NCI-H226 (cell line): ENCODE data around the gene ZNF778.
"Not testable (repeated sequence)": the region's sequence is repeated elsewhere in the genome, so short reads cannot be mapped to it uniquely, and the experiment has no call there.

ENCODE experiments used
- DNase-seq: peaks from one replicate; pipeline ENCODE4 v3.0.0-alpha.2; 2015

Gene ZNF778

DNA sequence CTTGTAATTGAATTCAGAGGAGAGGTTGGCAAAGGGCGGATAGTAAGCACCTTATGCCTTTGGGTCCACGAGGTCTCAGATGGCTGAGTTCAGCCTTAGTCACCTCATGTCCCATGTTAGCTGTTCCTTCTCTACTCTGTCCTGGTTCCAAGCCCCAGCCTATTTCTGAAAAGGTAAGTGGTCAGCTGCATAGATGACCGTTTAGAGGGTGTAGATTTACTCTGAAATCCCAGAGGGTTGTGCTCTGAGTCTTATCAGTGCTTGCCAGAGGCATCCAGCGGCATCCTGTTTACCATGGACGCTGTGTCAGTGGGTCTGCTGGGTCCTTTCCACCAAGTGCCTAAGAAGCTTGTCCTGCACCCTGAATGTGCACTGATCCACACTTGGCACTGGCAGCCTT is 1.9 kb downstream of the ZNF778 start:
- DNase-seq, result no peak

GRCh38 chr16:89221604-89222003 is 4.1 kb downstream of the ZNF778 start:
- DNase-seq, result no peak

DNA sequence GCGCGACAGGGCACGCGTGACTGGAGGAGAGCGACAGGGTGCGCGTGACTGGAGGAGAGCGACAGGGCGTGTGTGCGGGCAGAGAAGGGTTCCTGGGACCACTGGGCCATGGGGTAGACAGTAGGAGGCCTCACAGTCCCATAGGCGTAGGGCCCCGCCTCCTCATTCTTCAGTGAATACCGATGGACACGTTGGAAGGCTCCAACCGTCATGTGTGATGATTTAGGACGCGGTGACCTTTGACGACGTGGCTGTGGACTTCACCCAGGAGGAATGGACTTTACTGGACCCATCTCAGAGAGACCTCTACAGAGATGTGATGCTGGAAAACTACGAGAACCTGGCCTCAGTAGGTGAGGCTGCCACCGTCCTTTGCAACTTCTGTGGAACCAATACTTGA is 5.4 kb downstream of the ZNF778 start:
- no peak for DNase-seq

GRCh38 chr16:89224665-89225064 is 7.2 kb downstream of the ZNF778 start:
- no peak for DNase-seq

DNA sequence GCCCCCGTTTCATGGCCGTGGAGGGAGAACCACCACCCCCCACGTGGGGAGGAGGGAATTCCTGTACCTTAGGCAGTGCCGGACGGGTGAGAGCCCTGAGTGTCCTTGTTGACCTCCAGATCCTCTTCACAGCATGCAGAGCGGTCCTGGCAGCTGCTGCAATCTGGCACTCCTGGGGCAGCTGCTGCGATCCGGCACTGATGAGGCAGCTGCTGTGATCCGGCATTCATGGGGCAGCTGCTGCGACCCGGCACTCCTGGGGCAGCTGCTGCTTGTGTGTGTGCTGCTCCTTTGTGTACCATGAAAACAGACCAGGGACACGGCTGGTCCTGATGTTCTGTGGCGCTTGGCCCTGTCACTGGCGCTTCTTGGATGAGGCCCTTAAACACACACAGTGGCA is 12.8 kb downstream of the ZNF778 start:
- DNase-seq, result no peak

GRCh38 chr16:89232107-89232506 is 14.6 kb downstream of the ZNF778 start:
- no peak for DNase-seq

DNA sequence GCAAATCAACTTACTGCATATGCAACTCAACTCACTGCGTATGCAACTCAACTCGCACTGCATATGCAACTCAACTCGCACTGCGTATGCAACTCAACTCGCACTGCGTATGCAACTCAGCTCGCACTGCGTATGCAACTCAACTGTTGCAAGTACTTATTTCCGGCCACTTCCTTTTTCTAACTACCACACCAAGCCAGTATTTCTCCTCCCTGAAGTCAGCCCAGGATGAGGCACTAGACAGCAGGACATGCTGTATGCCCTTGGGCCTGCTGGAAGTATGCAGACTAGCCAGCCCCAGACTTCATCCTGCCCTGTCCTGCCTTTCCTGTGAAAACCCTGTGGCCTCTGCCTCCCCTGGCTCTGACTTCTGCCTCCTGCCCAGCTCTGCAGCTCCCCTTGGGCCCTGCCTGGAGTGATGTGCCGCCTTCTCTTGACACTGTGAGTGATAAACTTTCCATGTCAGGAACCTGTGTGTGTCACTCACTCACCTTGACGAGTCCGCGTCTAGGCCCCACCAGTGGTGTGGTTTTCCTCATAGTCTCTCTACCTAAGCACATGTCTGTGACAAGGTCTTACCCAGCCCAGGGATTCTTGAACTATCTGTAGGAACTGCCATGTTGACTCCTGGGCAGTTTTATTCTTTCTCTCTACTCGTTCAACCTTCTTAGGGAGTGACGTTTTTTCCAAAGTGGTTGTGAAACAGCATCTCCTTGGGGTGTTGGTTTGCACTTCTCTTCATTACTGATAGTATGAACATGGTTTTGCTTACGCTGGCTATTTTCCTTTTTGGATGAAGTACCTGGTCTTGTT is 16.4 kb downstream of the ZNF778 start:
- no peak for DNase-seq

DNA sequence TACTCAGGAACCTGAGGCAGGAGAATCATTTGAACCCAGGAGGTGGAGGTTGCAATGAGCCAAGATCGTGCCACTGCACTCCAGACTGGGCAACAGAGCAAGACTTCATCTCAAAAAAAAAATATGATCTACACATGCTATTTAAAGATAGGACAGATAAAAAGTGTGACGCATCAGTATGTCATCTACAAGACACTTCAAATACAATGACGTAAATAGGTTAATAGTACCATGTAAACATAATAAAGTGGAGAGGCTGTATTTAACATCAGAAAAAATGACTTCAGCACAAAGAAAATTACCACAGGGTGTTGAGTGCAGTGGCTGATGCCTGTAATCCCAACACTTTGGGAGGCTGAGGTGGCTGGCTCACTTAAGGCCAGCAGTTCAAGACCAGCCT is 20.2 kb downstream of the ZNF778 start:
- DNase-seq, result no peak

DNA sequence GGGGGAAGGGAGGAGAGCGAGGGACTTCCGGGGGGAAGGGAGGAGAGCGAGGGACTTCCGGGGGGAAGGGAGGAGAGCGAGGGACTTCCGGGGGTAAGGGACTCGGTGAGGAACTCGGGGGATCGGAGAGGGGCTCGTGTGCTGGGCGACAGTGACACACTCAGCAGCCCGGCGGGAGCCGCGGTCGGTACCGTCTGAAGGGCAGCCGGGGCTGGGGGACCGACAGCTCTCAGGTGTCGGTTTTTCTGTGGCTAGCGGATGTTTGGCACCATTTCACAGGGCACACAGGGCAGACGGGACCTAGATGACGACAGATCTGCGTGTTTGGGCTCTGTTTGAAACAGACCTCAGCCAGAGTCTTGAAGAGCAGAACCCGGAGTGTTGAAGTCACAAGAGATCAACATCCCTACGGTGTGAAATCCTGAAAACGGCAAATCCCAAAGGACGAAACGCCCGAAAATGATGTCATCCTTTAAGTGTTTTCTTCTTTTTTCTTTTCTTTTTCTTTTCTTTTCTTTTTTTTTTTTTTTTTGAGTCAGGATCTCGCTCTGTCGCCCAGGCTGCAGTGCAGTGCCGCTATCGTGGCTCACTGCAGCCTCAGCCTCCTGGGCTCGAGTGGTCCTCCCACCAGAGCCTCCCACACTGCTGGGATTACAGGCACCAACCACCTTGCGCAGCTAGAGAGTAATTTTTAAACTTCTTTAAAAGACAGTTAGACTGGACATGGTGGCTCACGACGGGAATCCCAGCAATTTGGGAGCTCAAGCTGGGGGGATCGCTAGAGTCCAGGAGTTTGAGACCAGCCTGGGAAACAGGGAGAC is 23.9 kb downstream of the ZNF778 start:
- peak; percentile 49 for DNase-seq

DNA sequence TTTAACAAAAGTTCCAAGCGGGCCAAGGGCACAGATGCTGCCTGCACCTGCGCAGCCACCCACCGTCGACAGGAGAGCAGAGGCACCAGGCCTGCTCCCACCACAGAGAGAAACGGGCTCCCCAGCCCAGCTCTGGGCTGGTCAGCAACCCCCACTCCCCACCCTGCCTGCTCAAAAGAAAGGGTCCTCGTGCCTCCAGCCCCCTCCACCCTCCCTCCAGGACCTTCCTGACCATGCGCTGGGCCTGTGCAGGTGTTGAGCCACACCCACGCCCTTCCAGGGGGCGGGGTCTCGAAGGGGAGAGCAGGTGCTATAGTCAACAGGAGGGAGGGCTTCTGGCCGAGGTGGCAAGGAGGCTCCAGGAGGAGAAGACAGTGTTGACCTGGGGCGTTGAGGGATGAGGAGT is 25.3 kb downstream of the ZNF778 start:
- no peak for DNase-seq

GRCh38 chr16:89243664-89244063 is 26.2 kb downstream of the ZNF778 start:
- DNase-seq, result no peak

DNA sequence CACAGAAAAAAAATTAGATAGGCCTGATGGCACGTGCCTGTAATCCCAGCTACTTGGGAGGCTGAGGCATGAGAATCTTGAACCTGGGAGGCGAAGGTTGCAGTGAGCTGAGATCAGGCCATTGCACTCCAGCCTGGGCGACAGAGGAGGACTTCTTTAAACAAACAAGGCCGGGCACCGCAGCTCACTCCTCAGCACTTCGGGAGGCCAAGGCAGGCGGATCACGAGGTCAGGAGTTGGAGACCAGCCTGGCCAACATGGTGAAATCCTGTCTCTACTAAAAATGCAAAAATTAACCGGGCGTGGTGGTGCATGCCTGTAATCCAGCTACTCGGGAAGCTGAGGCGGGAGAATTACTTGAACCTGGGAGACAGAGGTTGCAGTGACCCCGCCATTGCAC is 26.8 kb downstream of the ZNF778 start:
- not testable (repeated sequence) for DNase-seq

- no peak for DNase-seq
Observed at GRCh38 chr16:89244754-89245153, 27.3 kb downstream of the ZNF778 start.

DNA sequence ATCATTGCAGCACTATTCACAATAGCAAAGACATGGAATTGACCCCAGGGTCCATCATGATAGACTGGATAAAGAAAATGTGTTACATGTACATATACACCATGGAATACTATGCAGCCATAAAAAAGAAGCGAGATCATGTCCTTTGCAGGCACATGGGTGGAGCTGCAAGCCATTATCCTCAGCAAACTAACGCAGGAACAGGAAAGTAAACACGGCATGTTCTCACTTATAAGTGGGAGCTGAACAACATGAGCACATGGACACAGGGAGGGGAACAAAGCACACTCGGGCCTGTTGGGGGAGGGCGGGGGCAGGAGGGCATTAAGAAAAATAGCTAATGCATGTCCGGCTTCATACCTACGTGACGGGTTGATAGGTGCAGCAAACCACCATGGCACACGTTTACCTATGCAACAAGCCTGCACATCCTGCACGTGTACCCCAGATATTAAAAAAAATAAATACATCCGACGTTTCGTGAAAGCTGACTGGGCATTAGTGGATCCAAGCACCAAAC is 28.9 kb downstream of the ZNF778 start:
- DNase-seq, result no peak

DNA sequence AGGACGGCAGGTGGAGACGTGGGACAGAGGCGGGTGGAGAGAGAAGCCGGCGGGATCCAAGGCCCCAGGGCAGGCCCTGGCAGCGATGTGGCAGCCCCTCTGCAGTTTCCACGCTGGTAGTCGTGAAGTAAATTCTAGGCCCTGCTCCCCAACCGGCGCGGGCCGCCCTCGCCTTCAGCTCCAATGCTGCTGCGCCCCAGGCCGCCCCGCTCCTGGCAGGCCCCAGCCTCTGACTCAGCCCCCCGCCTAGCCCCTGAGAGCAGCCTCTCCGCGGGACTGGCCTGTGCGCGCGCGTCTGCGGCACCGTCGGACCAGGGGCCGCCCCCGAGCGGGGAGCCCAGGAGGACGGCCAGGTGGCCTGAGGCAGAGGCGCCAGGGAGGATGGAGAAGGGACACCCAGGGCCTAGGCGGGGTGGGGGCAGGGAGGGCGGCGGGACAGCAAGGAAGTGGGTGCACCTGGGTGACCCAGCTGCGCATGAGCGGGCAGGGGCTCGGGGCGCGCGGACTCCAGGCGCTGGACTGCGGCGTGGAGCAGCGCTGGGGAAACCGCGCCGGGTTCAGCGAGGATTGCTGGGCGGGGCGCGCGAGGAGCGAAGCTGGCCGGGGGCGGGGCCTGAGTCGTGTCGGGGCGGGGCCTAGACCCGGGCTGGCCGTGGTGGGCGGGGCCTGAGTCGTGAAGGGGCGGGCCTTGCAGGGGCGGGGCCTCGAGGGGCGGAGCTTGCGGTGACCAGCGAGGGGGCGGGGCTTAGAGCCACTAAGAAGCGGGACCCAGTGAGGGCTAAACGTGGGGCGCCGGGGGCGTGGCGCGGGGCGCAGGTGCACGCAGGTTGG is 29.6 kb downstream of the ZNF778 start:
- DNase-seq, result peak; percentile 64

DNA sequence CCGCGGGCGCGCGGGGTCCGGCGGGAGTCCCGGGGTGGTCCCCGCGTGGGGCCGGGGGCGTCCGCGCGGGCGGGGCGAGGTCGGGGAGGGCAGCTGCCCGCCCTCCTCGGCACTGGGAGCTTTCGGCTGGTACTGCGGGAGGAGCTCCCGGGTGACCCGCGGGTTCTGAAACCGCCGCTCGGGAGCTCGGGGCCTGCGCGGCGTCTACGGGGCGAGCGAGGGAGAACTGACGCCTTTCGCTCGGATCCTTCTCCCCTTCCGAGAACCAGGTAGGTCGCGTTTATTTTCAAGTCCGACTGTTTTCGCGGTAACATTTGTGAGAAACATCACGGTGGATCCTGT is 30.2 kb downstream of the ZNF778 start:
- not testable (repeated sequence) for DNase-seq

DNA sequence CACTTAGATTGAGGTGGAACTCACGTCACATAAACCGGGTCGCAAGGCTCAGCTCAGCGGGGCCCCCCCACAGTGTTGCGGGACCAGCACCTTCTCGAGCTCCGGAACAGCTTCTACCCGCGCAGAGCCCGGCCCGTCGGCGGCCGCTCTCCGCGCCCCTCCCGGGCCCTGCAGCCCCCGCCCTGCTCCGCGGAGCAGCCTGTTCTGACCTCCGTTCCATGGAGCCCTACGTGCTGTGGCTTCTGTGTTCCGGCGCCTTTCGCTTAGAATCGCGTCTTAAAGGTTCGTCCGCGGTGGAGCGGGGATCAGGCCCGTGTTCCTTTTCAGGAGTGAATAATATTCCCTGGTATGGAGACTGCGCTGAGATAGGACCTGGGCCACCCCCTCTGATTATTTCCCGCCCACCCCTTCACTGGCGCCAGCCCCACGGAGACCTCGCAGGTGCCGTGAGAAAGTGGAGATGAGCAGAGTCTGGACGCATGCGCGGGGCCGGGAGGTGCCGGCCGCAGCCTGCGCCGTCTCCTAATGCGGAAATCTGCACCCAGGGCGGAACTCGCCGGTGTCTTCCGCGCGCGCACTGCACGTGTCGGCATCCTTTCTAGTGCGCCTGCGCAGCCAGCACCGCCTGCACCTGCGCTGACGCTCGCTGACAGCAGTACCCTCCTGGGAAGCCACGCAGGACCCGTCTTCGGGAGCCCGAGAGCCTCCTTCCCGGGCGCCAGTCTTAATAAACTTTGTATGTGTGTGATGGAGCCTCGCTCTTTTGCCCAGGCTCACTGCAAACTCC is 30.9 kb downstream of the ZNF778 start:
- DNase-seq, result no peak

DNA sequence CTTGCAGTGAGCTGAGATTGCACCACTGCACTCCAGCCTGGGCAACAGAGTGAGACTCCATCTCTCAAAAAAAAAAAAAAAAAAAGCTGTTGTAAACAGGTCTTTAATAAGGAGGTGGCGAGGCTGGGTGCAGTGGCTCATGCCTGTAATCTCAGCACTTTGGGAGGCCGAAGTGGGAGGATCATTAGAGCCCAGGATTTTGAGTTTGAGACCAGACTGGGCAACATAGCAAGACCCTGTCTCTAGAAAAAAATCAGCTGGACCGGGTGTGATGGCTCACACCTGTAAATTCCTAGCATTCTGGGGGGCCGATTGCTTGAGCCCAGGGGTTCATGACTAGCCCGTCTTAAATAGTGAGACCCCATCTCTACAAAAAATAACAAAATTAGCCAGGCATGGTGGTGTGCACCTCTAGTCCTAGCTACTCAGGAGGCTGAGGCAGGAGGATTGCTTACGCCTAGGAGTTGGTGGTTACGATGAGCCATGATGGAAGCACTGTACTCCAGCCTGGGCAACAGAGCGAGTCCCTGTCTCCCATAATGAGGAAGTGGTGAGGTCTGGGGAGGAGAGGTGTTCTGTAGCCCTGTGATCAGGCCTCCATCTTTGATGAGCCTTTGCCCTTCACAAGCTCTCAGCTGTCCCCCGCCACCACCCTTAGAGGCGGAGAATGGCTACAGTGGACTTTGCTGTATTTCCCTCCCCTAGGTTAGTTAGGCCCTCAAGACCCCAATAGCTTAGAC is 36.2 kb downstream of the ZNF778 start:
- no peak for DNase-seq

- DNase-seq, result no peak
Observed at GRCh38 chr16:89256651-89257254, 39.2 kb downstream of the ZNF778 start.

GRCh38 chr16:89257281-89257731 is 39.8 kb downstream of the ZNF778 start:
- no peak for DNase-seq
